ENCODE measurements around the gene RPP40. TPM values are rescaled to one million over a fixed set of nuclear protein-coding genes. Genes with fewer than 3 reads are reported as not detected.

The RPP40 gene
- total RNA-seq, 1 experiment from 2014 or later, result 11.6 TPM

DNA sequence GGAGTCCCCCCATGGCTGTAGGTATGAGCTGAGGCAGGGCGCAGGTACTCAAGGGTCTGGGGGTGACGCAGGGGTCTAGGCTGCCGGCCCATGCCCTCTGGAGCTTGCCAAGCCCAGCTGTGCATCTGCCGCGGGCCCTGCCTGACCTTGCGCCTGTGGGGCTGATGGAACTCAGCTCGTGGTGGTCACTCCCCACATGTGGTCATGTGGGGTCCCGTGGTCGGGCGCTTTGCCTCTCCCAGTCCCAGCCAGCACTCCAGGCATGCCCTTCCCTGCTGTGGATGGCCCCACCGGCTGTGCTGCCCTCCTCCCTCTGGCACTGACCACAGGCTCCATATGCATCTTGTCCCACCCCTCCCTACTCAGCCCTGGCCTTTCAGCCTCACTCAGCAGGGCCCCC is 57.3 kb downstream of the RPP40 start:
- Mint-ChIP-seq H3K27me3 (ENCODE audit: insufficient read depth, unreplicated experiment) (no peaks in the 10 kb centered on the region), H3K4me1 (ENCODE audit: low read depth, unreplicated experiment) (peaks cover 21% of the 10 kb centered on the region), H3K27ac (ENCODE audit: unreplicated experiment) (no peak overlapping the region), H3K9me3 (ENCODE audit: unreplicated experiment) (no peaks in the 10 kb centered on the region), H3K36me3 (ENCODE audit: insufficient read depth, unreplicated experiment) (peaks cover 36% of the 10 kb centered on the region), H3K4me3 (ENCODE audit: unreplicated experiment) (no peak overlapping the region)
- no peak for TF ChIP-seq CTCF (IDR thresholded peaks at IDR 0.05; ENCODE audit: insufficient read depth in 1 of 2, low read depth in 1 of 2, low read length in 1 of 2, severe bottlenecking in 1 of 2, unreplicated experiment in 1 of 2)
- BruUV-seq (replicated peaks), result no TSS peak
- ChIA-PET POLR2A (no interaction called here), CTCF (no interaction called here)
- Histone ChIP-seq H3K36me3 (ENCODE audit: control insufficient read depth, insufficient read depth, low read length) (peaks cover 1% of the 10 kb centered on the region), H3K4me1 (peaks cover 10% of the 10 kb centered on the region), H3K27me3 (replicated peaks; ENCODE audit: control insufficient read depth, insufficient read depth, low read length) (no peaks in the 10 kb centered on the region), H3K9me3 (no peaks in the 10 kb centered on the region), H3K4me3 (ENCODE audit: low read depth, low read length) (no peak overlapping the region)
- intact Hi-C loops (cut with micrococcal nuclease; ENCODE audit: unreplicated experiment), result no loop called here
- no peak for DNase-seq

Other genes with a start within 250 kb of the RPP40 start
- gene CDYL, start 227.6 kb downstream of the RPP40 start, total RNA-seq (2022), result 41.6 and 51.2 TPM in 2 replicates
- 0.14 and 0.18 TPM in 2 replicates for gene PPP1R3G, start 81.3 kb upstream of the RPP40 start, total RNA-seq (2022)